HG02943 (cell line): ENCODE data around the gene PROZ.

Source experiments
- ATAC-seq: cut with Tn5 transposase; IDR thresholded peaks from one replicate; pipeline ENCODE4 v1.9.1; 2021; ENCODE audit warnings: mild to moderate bottlenecking, low read depth, moderate library complexity; ENCODE audit not compliant: unreplicated experiment

PROZ gene

DNA sequence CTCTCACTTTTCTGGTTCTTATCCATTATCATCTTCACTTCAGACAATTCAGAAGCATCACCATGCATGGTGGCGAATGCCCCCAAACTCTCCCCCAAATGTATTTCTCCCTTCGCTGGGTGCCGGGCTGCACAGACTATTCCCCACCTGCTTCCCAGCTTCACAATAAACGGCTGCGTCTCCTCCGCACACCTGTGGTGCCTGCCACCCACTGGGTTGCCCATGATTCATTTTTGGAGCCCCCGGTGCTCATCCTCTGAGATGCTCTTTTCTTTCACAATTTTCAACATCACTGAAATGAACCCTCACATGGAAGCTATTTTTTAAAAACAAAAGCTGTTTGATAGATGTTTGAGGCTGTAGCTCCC, 38.6 kb upstream of the PROZ start:
- ATAC-seq = no peak

DNA sequence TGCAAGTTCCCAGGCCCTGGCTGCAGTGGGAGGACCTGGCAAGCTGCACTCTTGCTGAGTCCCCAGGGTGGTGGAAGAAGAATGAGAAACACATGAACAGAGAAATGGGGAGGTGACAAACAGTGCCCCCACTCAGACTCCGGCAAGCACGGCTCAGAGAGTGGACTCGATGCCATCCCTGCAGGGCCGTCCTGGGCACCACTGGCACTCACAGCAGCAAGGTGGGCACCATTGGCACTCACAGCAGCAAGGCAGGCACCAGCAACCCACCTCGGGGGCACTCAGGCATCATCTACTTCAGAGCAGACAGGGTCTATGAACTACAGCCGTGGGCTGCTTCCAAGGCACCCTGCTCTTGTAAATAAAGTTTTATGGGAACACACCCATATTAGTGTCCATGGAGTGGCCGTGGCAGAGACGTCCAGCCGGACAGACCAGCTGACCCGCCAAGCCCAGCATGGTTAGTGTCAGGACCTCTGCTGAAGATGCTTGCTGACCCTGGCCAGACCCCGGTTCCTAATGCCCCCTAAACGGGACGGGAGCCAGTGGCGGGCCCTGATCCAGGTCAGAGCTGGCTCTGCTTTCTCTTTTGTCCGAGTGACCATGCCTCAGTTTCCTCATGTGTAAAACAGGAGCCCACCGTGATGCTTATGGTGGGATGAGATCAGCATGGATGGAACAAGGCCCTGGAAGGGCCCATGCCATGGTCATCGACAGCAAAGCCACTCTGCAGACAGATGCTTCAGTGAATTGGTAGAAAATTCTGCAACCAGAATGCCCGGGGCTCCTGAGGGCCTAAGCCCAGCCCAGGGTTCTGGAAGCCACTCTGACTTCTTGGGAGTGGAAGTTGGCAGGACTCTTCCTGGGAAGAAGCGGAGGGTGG, 37.9 kb upstream of the PROZ start:
- no peak for ATAC-seq

DNA sequence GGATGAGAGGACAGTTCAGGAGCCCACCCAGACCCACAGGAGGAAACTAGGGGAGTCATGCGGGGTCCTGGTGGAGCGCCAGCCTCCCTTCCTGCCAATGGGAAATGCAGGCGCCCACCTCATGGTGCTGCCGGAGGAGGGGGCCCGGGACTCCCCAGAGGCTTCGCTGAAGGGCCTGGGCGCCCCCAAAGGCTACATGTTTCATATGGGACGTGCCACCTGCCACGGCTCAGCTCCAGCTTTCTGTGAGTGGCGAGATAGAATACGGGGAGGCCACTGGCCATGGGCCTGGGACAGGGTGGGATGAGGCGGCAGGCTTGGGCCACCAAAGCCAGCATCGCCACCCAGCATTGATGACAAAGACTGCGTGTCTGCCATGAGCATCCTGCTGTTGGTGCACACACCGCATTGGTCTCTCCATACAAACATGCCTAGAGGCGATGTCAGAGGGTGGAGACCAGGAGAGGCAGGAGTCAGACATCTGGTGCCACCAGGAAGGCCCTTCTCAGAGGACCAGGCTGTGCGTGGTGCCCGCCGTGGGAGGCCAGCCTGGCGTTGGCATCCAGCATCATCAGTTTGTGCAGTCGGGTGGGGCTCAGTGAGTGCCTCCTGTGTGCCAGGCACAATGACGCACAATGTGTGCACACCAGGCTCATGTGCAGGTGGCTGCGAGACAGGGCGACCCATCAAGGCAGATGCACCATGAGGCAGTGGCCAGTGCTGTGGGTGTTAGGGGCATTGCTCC, 37.1 kb upstream of the PROZ start:
- ATAC-seq = no peak

- ATAC-seq = no peak
Observed at GRCh38 chr13:113121928-113122471, 36.4 kb upstream of the PROZ start.

- ATAC-seq = no peak
Observed at GRCh38 chr13:113122550-113123225, 35.8 kb upstream of the PROZ start, which contains the start of gene F10. F10 (plus strand) TSS chr13:113122799; CDS start chr13:113122856, 57 bp downstream.

DNA sequence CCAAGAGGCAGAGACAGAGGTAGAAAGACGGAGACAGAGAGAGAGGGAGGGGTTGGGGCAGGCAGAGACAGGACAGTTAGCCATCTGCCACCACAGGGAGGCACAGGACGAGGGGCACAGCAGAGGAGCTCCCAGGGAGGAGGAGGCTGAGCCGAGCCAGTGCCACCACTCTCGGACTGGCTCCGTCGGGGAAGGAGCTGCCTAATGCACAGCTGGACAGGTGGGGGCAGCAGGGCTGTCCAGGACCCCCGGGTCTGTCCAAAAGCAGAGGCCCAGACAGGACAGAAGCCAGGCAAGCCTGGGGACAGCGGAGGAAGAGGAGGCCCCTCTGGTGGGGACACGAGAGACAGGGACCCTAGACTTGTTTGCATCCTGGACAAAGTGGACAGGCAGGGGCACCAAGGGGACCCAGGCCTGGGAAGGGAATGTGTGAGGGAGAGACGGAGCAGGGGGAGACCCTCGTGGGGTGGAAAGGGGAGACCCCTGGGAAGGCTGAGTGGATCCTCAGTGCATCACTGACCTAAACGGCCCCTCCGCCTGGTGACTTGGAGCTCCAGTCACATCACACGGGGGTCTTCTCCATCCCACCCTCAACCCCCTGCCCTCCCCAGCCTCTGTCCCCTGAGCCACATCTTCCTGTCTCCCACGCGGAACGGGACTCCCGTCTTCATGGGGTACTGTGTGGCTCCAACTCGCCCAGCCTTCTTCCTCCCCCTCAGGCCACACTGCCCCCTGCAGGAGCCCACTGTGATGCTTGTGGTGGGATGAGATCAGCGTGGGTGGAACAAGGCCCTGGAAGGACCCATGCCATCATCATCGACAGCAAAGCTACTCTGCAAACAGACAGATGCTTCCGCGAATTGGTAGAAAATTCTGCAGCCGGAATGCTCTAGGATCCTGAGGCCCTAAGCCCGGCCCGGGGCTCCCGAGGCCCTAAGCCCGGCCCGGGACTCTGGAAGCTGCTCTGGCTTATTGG, 34.9 kb upstream of the PROZ start:
- ATAC-seq = no peak

- no peak for ATAC-seq
Observed at GRCh38 chr13:113124211-113124970, 34.1 kb upstream of the PROZ start.

DNA sequence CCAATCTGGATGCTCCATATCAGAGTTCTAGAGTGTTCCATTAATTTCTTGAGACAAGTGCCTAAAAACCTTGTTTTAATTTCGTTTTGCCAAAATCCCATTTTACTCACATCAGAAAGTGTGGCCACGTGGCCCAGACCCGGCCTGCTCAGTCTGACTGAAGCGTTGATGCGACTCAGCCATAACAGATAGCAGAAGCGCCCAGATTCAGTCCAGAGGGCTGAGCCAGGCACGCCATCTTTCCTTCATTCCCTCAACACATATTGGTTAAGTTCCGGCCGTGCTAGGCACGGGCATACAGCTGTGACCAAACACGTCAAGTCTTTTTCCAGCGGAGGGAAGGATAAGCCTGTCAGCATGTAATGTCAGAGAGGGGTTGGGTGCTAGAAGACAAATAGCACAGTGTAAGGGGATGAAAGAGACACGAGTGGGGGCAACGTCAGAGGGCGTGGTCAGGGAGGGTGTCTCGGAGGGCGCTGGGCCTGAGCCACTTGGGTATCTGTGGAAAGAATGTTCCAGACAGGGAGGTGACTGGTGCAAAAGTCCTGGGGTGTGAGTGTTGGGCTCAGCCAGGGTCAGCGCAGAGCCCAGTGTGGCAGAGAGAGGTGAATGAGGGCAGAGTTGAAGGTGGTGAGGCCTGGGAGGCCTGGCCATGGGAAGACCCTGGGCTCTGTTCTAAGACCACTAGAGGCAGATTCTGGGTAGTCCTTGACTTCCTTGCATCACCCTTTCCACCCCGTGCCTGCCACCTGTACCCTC, 32.8 kb upstream of the PROZ start:
- ATAC-seq = no peak

DNA sequence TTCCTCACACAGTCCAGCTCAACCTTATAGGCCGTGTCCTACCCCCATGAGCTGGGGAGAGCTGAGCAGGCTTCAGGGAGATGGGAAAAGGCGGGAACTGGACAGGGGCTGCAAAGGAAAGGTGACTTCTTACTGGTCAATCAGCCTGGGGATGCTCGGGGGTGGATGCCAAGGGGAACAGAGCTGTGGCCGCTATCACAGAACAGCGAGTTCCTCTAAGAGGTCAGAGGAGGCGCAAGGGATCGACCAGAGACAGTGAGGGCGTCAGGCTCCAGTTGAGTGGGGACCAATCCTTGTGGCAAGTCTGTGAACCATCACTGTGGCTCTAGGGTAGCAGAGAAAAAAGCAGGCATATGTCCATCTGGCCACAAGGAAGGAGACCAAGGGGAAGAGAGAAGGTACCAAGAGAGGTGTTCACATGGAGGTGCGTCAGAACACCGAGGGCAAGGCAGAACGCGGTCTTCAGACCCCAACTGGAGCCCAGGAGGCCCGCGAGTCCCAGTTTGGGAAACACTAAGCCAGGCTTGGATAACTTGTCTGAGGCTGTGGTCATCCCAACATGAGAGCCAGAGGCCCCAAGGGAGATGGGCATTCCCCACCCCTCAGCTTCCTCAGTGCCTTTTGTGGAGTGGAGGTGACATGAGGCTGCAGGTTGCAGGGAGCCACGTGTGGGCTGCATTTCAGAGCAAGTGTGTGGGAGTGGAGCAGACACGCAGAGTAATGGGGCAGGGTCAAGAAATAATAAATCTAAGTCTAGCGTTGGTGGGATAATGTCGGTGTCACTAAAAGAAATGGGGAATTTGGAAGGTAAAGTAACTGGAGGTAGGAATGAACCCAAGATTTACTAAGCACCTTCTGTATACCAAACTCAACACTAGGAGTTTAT, 31.9 kb upstream of the PROZ start:
- no peak for ATAC-seq

DNA sequence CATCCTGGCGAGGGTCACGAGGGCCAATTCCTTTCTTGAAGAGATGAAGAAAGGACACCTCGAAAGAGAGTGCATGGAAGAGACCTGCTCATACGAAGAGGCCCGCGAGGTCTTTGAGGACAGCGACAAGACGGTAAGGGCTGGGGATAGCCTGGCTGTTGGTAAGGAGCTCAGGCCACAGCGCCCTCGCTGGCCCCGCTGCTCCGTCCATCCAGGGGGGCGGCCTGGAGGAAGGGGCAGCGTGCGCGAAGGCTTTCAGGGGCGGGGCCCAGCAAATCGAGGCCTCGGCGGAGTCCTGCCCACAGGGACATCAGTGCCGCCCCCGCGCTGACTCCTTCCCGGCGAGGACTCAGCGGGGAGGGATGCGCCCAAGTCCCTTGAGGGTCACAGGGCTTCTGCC, 29.0 kb upstream of the PROZ start:
- no peak for ATAC-seq

DNA sequence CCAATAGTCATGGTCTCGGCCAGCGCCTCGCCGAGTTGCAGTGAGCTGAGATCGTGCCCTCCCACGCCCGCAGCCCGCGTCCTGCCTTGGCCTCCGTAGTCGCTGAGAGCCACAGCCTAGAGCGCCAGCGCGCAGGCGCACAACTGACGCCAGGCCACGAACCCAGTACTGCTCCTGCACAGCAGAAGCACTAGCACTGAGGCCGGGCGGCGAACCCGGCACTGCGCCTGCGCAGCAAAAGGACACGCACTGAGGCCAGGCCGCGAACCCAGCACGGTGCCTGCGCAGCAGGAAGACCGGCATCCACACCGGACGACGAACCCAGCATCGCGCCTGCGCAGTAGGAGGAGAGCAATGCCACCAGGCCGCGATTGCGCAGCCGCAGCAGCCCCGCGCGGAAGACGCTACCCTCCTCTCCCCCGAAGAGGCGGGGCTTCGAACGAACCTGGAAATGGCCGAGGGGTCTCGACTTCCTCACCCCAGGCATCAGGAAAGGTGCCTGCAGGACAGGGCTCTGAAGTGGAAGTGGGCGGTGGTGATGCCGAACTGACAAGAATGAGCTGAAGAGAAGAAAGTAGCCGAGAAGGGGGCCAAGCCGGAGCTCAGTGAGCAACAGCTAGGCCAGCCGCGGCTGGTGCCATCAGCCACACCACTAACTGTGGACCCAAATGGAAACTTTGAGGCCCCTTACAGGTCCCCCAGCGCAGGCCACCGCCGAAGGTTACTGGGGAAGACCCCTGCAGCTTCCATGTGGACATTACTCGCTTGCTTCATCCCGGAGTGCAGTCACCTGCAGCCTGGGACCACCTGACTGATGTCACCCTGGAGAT, 28.3 kb upstream of the PROZ start:
- no peak for ATAC-seq

DNA sequence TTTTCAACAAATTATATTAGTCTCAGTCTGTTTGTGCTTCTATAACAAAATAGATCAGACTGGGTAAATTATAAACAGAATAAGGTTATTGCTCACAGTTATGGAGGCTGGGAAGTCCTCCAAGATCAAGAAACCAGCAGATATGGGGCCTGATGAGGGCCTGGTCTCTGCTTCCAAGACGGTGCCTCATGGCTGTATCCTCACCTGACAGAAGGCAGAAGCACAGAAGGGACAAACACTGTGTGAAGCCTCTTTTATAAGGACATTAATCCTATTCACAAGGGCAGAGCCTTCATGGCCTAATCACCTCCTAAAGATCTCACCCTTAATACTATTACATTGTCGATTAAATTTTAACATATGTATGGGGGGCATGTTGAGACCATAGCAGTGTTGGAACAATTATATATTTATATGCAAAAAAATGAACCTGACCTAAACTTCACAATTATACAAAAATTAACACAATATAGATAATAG, 23.1 kb upstream of the PROZ start:
- ATAC-seq = no peak

DNA sequence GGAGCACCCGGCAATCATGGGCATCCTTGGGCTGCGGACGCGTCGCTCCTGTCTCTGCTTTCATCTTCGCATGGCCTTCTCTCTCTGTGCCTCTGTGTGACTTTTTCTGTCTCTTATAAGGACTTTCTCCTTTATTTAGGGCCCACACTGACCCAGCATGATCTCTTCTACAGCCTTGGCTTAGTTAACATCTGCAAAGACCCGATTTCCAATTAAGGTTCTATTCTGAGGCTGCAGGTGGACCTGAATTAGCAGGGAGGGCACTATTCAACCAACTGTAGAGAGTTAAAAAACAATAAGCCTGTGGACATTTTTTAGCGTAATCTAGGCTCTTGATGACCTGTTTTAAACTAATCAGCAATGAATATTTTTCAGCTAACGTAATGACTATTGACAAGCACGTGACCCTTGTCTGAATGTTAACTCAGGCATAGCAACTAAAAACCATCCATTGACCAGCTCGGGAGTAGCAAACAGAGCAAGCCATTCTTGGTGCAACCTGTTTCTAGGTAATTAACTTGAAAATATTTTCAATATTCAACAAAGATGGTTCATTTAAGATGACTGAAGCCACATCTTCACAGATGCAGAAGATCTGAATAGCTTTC, 20.7 kb upstream of the PROZ start:
- no peak for ATAC-seq

GRCh38 chr13:113138792-113139551, 19.5 kb upstream of the PROZ start:
- ATAC-seq = no peak

- no peak for ATAC-seq
Observed at GRCh38 chr13:113139577-113139976, 18.9 kb upstream of the PROZ start.
